ENCODE data around the gene TUG1.

TUG1 gene

GRCh38 chr22:31020334-31020733 lies 51.3 kb downstream of the TUG1 start:
- no peak for DNase-seq

DNA sequence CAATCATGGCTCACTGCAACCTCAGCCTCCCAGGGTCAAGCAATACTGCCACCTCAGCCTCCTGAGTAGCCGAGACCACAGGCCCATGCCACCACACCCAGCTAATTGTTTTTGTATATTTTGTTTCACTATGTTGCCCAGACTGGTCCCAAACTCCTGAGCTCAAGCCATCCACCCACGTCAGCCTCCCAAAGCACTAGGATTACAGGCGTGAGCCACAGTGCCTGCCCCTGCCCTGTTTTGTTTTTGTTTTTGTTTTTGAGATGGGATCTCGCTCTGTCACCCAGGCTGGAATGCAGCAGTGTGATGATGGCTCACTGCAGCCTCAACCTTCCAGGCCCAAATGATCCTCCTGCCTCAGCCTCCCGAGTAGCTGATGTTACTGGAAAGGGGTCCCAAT lies 53.5 kb downstream of the TUG1 start:
- no peaks in the 10 kb centered on the region for H3K36me3 ChIP-seq
- no peak for DNase-seq
- no peaks in the 10 kb centered on the region for H3K9me3 ChIP-seq
- TF ChIP-seq, protein P1, sequence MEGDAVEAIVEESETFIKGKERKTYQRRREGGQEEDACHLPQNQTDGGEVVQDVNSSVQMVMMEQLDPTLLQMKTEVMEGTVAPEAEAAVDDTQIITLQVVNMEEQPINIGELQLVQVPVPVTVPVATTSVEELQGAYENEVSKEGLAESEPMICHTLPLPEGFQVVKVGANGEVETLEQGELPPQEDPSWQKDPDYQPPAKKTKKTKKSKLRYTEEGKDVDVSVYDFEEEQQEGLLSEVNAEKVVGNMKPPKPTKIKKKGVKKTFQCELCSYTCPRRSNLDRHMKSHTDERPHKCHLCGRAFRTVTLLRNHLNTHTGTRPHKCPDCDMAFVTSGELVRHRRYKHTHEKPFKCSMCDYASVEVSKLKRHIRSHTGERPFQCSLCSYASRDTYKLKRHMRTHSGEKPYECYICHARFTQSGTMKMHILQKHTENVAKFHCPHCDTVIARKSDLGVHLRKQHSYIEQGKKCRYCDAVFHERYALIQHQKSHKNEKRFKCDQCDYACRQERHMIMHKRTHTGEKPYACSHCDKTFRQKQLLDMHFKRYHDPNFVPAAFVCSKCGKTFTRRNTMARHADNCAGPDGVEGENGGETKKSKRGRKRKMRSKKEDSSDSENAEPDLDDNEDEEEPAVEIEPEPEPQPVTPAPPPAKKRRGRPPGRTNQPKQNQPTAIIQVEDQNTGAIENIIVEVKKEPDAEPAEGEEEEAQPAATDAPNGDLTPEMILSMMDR (IDR thresholded peaks at IDR 0.05; ENCODE audit: low read depth, low read length) = no peak
- no peaks in the 10 kb centered on the region for H3K27me3 ChIP-seq
- H3K4me3 ChIP-seq (ENCODE audit: low read depth, low read length) = no peak overlapping the region
- no peaks in the 10 kb centered on the region for H3K4me1 ChIP-seq

More at GRCh38 chr22:31020334-31020733, 51.3 kb downstream of the TUG1 start:
- Histone ChIP-seq H3K9me3 (no peaks in the 10 kb centered on the region), H3K27me3 (peaks cover 6% of the 10 kb centered on the region), H3K4me3 (ENCODE audit: low read depth, low read length) (no peak overlapping the region), H3K36me3 (no peaks in the 10 kb centered on the region), H3K4me1 (no peaks in the 10 kb centered on the region)
- TF ChIP-seq, protein P1 (IDR thresholded peaks at IDR 0.05; ENCODE audit: low read depth, low read length) = no peak
